Chondrocyte (in vitro differentiated cells): ENCODE measurements around the gene BMP2. TPM values are rescaled to one million over a fixed set of nuclear protein-coding genes. Genes with fewer than 3 reads are reported as not detected.

Experiments
- DNase-seq: peaks from one replicate; pipeline ENCODE4 v3.0.0; 2021; ENCODE audit warnings: mixed read lengths, low spot score
- H3K27ac Mint-ChIP-seq: one replicate; pipeline ENCODE4 v1.8.0; 2021; ENCODE audit warnings: mild to moderate bottlenecking, moderate library complexity, mixed read lengths; ENCODE audit not compliant: unreplicated experiment
- H3K27me3 Mint-ChIP-seq: 2 replicates; pipeline ENCODE4 v1.8.0; 2021; ENCODE audit warnings: low read depth, mixed read lengths
- H3K36me3 Mint-ChIP-seq: 2 replicates; pipeline ENCODE4 v1.8.0; 2021; ENCODE audit warnings: low read depth, mixed read lengths
- H3K4me1 Mint-ChIP-seq: 2 replicates; pipeline ENCODE4 v1.8.0; 2021; ENCODE audit warnings: low read depth, mild to moderate bottlenecking, mixed read lengths
- H3K4me3 Mint-ChIP-seq: one replicate; pipeline ENCODE4 v1.8.0; 2021; ENCODE audit warnings: mild to moderate bottlenecking, moderate library complexity, mixed read lengths; ENCODE audit not compliant: unreplicated experiment
- H3K9me3 Mint-ChIP-seq: 2 replicates; pipeline ENCODE4 v1.8.0; 2021; ENCODE audit warnings: low read depth, mixed read lengths
- total RNA-seq: library from RNA; stranded (reverse); gene quantifications from 3 replicates; pipeline ENCODE4 v1.2.1, GENCODE V29; 2021
- TF ChIP-seq, protein P1 (sequence below): fragments of 200-600 bp; sonication (generic); IDR thresholded peaks from 2 replicates; pipeline ENCODE4 v1.5.0; 2021; ENCODE audit warnings: antibody characterized with exemption, mild to moderate bottlenecking, moderate library complexity

BMP2 gene
- total RNA-seq, 1 donor from 2014 or later, result 1.1 TPM

DNA sequence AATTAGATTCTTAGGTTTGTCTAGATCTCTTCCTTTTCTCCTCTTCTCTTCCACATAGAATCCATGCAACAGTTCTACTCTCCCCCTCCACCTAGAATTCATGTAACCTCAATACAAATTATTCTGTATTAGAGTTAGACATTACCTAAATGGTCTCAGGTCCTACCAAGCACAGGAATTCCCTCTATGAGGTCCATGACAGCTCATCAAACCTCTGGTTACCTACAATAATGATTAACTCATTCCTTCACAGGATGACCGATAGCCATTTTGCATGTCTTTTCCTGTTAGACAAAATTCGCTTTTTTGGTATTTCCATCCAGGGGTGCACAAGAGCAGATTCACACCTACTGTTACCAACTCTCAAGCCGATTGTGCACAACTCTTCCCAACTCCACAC is 27.4 kb upstream of the BMP2 start:
- Mint-ChIP-seq H3K27ac (no peak overlapping the region), H3K4me3 (no peak overlapping the region), H3K36me3 (no peaks in the 10 kb centered on the region), H3K9me3 (peaks cover 4% of the 10 kb centered on the region), H3K4me1 (peaks cover 9% of the 10 kb centered on the region), H3K27me3 (peaks cover 1% of the 10 kb centered on the region)
- DNase-seq, result no peak
- TF ChIP-seq, protein P1, sequence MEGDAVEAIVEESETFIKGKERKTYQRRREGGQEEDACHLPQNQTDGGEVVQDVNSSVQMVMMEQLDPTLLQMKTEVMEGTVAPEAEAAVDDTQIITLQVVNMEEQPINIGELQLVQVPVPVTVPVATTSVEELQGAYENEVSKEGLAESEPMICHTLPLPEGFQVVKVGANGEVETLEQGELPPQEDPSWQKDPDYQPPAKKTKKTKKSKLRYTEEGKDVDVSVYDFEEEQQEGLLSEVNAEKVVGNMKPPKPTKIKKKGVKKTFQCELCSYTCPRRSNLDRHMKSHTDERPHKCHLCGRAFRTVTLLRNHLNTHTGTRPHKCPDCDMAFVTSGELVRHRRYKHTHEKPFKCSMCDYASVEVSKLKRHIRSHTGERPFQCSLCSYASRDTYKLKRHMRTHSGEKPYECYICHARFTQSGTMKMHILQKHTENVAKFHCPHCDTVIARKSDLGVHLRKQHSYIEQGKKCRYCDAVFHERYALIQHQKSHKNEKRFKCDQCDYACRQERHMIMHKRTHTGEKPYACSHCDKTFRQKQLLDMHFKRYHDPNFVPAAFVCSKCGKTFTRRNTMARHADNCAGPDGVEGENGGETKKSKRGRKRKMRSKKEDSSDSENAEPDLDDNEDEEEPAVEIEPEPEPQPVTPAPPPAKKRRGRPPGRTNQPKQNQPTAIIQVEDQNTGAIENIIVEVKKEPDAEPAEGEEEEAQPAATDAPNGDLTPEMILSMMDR, result no peak

DNA sequence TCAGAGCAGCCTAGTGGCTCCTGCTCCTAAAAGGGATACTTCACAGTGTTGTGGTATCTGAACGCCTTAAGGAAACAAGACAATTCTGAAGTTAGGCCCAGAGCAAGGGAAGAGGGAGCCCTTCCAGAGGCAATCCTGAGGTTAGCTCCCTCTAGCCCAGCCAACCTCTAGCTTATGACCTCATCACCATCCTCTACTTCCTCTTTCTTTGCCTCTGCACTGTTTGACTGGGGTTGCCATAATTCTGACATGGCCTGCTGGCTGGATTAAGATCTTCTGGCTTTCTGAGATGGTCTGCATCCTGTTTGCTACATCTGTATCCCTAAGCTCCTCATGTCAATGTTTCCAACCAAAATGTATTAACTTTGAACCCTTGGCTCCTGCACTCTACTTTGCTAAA is 23.3 kb upstream of the BMP2 start:
- DNase-seq, result no peak
- Mint-ChIP-seq H3K4me3 (no peak overlapping the region), H3K4me1 (peaks cover 7% of the 10 kb centered on the region), H3K27me3 (peaks cover 2% of the 10 kb centered on the region), H3K36me3 (no peaks in the 10 kb centered on the region), H3K9me3 (no peaks in the 10 kb centered on the region), H3K27ac (no peak overlapping the region)
- TF ChIP-seq, protein P1, result no peak

DNA sequence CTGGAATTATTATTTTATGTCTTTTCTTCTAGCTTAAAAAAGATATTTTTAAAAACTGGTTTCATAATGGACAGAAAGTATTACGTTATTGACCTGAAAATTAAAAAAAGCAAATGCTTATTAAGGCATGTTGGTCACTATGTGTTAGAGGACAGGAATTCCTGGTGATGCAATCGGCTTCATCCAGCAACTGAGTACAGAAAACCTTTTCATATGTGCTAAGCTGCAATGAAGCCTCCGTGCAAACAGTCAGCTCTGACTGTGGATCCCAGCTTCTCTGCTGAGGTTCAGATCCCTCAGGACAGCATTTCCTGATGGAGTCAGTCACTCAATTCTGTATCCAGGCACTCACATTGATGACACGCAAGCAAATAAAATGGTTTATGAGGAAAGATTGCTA is 22.7 kb upstream of the BMP2 start:
- no peak overlapping the region for H3K27ac Mint-ChIP-seq
- no peak overlapping the region for H3K4me3 Mint-ChIP-seq
- DNase-seq, result no peak
- no peaks in the 10 kb centered on the region for H3K36me3 Mint-ChIP-seq
- no peaks in the 10 kb centered on the region for H3K9me3 Mint-ChIP-seq
- peaks cover 4% of the 10 kb centered on the region for H3K27me3 Mint-ChIP-seq
- H3K4me1 Mint-ChIP-seq, result peaks cover 7% of the 10 kb centered on the region
- TF ChIP-seq, protein P1, result no peak

DNA sequence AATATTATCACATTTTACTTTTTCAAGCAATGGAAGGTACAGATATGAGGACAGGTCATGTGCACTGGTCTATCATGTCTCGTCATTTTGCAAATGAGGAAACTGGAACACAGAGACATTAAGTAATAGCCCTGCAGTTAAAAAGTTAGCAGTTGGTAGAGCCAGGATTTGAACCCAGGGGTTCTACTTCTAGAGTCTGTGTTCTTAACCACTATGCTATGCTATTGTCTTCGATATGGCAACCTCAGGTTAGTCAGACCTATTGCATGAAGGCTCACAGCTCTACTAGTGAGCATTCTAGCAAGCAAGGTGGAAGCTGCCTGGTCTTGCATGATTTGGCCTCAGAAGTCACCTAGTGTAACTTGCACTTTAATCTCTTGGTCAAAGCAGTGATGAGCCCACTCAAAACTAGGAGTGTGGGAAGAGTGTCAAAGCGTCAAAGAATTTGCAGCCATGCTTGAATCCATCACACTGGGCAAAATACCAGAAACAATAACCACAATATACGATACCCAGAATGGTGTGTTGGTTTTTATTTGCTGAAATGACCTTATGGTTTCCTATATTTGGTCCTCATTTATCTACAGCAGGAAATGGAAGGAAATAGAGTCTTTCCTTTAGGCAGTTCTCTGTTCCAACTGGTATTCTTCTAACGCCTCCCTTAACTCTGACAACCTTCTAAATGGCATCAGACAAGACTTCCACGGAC is 20.4 kb upstream of the BMP2 start:
- Mint-ChIP-seq H3K27ac (no peak overlapping the region), H3K9me3 (no peaks in the 10 kb centered on the region), H3K4me1 (peaks cover 7% of the 10 kb centered on the region), H3K4me3 (no peak overlapping the region), H3K27me3 (peaks cover 3% of the 10 kb centered on the region), H3K36me3 (no peaks in the 10 kb centered on the region)
- TF ChIP-seq, protein P1, result no peak
- DNase-seq, result no peak

DNA sequence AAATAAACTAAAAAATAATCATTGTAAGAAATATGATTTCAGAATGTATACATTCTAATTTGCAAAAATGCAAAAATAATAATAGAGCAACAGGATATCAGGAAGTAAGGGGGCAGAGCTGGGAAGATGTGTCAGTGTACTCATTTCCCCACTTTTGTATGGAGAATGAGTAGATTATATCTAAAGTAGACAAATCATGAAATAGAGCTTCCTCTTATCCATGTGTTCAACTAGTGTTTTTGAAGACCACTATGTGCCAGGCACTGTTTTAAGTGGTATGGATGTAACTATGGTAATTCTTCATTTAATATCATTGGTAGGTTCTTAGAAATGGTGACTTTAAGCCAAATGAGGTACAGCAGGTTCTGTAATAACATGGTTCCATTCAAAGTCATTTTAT is 17.0 kb upstream of the BMP2 start:
- no peak overlapping the region for H3K4me3 Mint-ChIP-seq
- H3K36me3 Mint-ChIP-seq, result no peaks in the 10 kb centered on the region
- H3K27ac Mint-ChIP-seq, result no peak overlapping the region
- H3K27me3 Mint-ChIP-seq, result peaks cover 7% of the 10 kb centered on the region
- H3K4me1 Mint-ChIP-seq, result peaks cover 7% of the 10 kb centered on the region
- DNase-seq, result no peak
- TF ChIP-seq, protein P1, result no peak
- peaks cover 11% of the 10 kb centered on the region for H3K9me3 Mint-ChIP-seq
